ENCODE measurements around the gene PTPRN2.

DNA sequence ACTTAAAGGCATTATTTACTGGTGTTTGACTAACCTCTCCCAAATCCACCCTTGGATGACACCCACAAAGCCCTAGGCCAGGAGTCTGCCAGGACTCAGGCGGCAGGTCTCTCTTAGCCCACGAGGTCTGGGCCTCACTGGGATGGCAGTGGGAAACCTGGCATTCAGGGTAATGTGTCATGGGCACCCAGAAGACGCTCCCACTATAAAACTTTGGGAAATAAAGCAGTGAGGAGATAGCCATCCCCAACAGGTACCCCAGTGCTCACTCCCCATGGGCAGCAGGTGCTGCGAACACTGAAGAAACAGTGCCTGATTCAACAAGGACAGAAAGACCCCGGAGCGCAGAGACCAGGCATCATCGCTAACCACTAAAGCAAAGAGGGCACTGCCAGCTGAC is 14.4 kb upstream of the PTPRN2 start:
- TF ChIP-seq, protein P1, sequence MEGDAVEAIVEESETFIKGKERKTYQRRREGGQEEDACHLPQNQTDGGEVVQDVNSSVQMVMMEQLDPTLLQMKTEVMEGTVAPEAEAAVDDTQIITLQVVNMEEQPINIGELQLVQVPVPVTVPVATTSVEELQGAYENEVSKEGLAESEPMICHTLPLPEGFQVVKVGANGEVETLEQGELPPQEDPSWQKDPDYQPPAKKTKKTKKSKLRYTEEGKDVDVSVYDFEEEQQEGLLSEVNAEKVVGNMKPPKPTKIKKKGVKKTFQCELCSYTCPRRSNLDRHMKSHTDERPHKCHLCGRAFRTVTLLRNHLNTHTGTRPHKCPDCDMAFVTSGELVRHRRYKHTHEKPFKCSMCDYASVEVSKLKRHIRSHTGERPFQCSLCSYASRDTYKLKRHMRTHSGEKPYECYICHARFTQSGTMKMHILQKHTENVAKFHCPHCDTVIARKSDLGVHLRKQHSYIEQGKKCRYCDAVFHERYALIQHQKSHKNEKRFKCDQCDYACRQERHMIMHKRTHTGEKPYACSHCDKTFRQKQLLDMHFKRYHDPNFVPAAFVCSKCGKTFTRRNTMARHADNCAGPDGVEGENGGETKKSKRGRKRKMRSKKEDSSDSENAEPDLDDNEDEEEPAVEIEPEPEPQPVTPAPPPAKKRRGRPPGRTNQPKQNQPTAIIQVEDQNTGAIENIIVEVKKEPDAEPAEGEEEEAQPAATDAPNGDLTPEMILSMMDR (IDR thresholded peaks at IDR 0.05), result no peak
- TF ChIP-seq ZFX (IDR thresholded peaks at IDR 0.05; ENCODE audit: borderline replicate concordance), result no peak
